SU-DHL-6 (cell line): ENCODE measurements around the gene DYNLL2.

Experiments used
- H2AFZ ChIP-seq: fragments of 200-600 bp; sonication (generic); 2 replicates; pipeline ENCODE4 v1.6.1; 2014; ENCODE audit warnings: low read depth, mild to moderate bottlenecking, moderate library complexity, mixed read lengths, antibody characterized with exemption, low read length; ENCODE audit not compliant: severe bottlenecking
- H3F3A ChIP-seq: fragments of 200-600 bp; shearing (Covaris generic); 2 replicates; pipeline ENCODE4 v1.6.0; 2016; ENCODE audit warnings: antibody characterized with exemption, mild to moderate bottlenecking; ENCODE audit not compliant: insufficient read depth
- H3K27ac ChIP-seq: fragments of 200-600 bp; sonication (generic); 2 replicates; pipeline ENCODE4 v1.5.1; 2016; ENCODE audit warnings: low read depth, mild to moderate bottlenecking, low read length, moderate library complexity, mixed read lengths
- H3K27me3 ChIP-seq: fragments of 200-600 bp; sonication (generic), shearing (Covaris generic); 2 replicates; pipeline ENCODE4 v1.6.0; 2014; ENCODE audit warnings: mild to moderate bottlenecking, low read length
- H3K36me3 ChIP-seq: fragments of 200-600 bp; sonication (generic); 2 replicates; pipeline ENCODE4 v1.6.1; 2014; ENCODE audit warnings: mild to moderate bottlenecking, low read length, mixed read lengths
- H3K4me2 ChIP-seq: fragments of 300-600, 200-600 bp; shearing (Covaris generic), sonication (generic); 2 replicates; pipeline ENCODE4 v1.6.0; 2014; ENCODE audit warnings: low read length, low read depth, mild to moderate bottlenecking; ENCODE audit not compliant: poor library complexity, severe bottlenecking
- H3K4me3 ChIP-seq: fragments of 200-600 bp; sonication (generic); 2 replicates; pipeline ENCODE4 v1.5.1; 2014; ENCODE audit warnings: antibody characterized with exemption, low read length, mild to moderate bottlenecking, mixed read lengths; ENCODE audit not compliant: insufficient read depth, poor library complexity, severe bottlenecking
- H3K79me2 ChIP-seq: fragments of 200-600 bp; sonication (generic); 2 replicates; pipeline ENCODE4 v1.6.1; 2014; ENCODE audit warnings: mild to moderate bottlenecking, low read length, moderate library complexity; ENCODE audit not compliant: insufficient read depth
- H3K9ac ChIP-seq: fragments of 200-600 bp; sonication (generic); 2 replicates; pipeline ENCODE4 v1.7.0; 2014; ENCODE audit warnings: mild to moderate bottlenecking, low read length
- H3K9me2 ChIP-seq: fragments of 200-600 bp; sonication (generic); replicated peaks from 2 replicates; pipeline ENCODE4 v1.6.1; 2014; ENCODE audit warnings: low read length; ENCODE audit not compliant: insufficient read depth
- H3K9me3 ChIP-seq: fragments of 200-600 bp; sonication (generic); 2 replicates; pipeline ENCODE4 v1.6.1; 2014; ENCODE audit warnings: low read length, mixed read lengths; ENCODE audit not compliant: insufficient read depth
- H4K20me1 ChIP-seq: fragments of 200-600 bp; sonication (generic); 2 replicates; pipeline ENCODE4 v1.6.1; 2014; ENCODE audit warnings: low read depth, mild to moderate bottlenecking, antibody characterized with exemption, low read length, moderate library complexity, mixed read lengths
- CTCF ChIP-seq: fragments of 200-600 bp; sonication (generic); IDR thresholded peaks from one replicate; pipeline ENCODE4 v1.5.1; 2017; ENCODE audit warnings: antibody characterized with exemption, mild to moderate bottlenecking, low read length, moderate library complexity; ENCODE audit not compliant: insufficient read depth, poor library complexity, severe bottlenecking
- EZH2phosphoT487 ChIP-seq: fragments of 200-600 bp; sonication (generic), shearing (Covaris generic); conservative IDR thresholded peaks from 2 replicates; pipeline ENCODE4 v1.6.1; 2018; ENCODE audit warnings: mild to moderate bottlenecking, antibody characterized with exemption, low read length, moderate library complexity, mixed read lengths

Gene DYNLL2

GRCh38 chr17:58051468-58051867 lies 31.8 kb upstream of the DYNLL2 start:
- no peaks in the 10 kb centered on the region for H4K20me1 ChIP-seq
- no peak overlapping the region for H3K4me3 ChIP-seq
- no peaks in the 10 kb centered on the region for H3K9me3 ChIP-seq
- no peak overlapping the region for H3K27ac ChIP-seq
- H3K79me2 ChIP-seq: no peaks in the 10 kb centered on the region
- no peak overlapping the region for H3K4me2 ChIP-seq
- H3K9ac ChIP-seq: no peak overlapping the region
- H2AFZ ChIP-seq: no peak overlapping the region
- no peaks in the 10 kb centered on the region for H3K36me3 ChIP-seq
- H3F3A ChIP-seq: no peaks in the 10 kb centered on the region
- TF ChIP-seq CTCF: no peak
- no peak for TF ChIP-seq EZH2phosphoT487
- no peaks in the 10 kb centered on the region for H3K9me2 ChIP-seq
- H3K27me3 ChIP-seq: no peaks in the 10 kb centered on the region

GRCh38 chr17:58052407-58052806 lies 30.8 kb upstream of the DYNLL2 start:
- no peaks in the 10 kb centered on the region for H3K9me3 ChIP-seq
- H4K20me1 ChIP-seq: no peaks in the 10 kb centered on the region
- no peaks in the 10 kb centered on the region for H3K9me2 ChIP-seq
- no peak overlapping the region for H3K4me3 ChIP-seq
- H3K4me2 ChIP-seq: no peak overlapping the region
- no peaks in the 10 kb centered on the region for H3K36me3 ChIP-seq
- no peaks in the 10 kb centered on the region for H3K79me2 ChIP-seq
- H3K27ac ChIP-seq: no peak overlapping the region
- no peaks in the 10 kb centered on the region for H3F3A ChIP-seq
- H2AFZ ChIP-seq: no peak overlapping the region
- TF ChIP-seq CTCF: no peak
- no peak for TF ChIP-seq EZH2phosphoT487
- H3K9ac ChIP-seq: no peak overlapping the region
- no peaks in the 10 kb centered on the region for H3K27me3 ChIP-seq

GRCh38 chr17:58052945-58053715 lies 30.1 kb upstream of the DYNLL2 start:
- H3K9ac ChIP-seq: no peak overlapping the region
- no peaks in the 10 kb centered on the region for H4K20me1 ChIP-seq
- no peaks in the 10 kb centered on the region for H3K9me2 ChIP-seq
- H3K79me2 ChIP-seq: no peaks in the 10 kb centered on the region
- no peak for TF ChIP-seq EZH2phosphoT487
- TF ChIP-seq CTCF: no peak
- H3K4me3 ChIP-seq: no peak overlapping the region
- no peaks in the 10 kb centered on the region for H3K9me3 ChIP-seq
- H3F3A ChIP-seq: no peaks in the 10 kb centered on the region
- H3K27ac ChIP-seq: no peak overlapping the region
- H3K4me2 ChIP-seq: no peak overlapping the region
- H3K27me3 ChIP-seq: no peaks in the 10 kb centered on the region
- H3K36me3 ChIP-seq: no peaks in the 10 kb centered on the region
- H2AFZ ChIP-seq: no peak overlapping the region
